GM18498 (cell line): ENCODE data around the gene TSPAN5.
"Not testable (repeated sequence)": the region's sequence is repeated elsewhere in the genome, so short reads cannot be mapped to it uniquely, and the experiment has no call there.

Source experiments
- ATAC-seq: cut with Tn5 transposase; IDR thresholded peaks from one replicate; pipeline ENCODE4 v1.9.1; 2021; ENCODE audit warnings: mild to moderate bottlenecking, moderate library complexity; ENCODE audit not compliant: unreplicated experiment

The TSPAN5 gene

DNA sequence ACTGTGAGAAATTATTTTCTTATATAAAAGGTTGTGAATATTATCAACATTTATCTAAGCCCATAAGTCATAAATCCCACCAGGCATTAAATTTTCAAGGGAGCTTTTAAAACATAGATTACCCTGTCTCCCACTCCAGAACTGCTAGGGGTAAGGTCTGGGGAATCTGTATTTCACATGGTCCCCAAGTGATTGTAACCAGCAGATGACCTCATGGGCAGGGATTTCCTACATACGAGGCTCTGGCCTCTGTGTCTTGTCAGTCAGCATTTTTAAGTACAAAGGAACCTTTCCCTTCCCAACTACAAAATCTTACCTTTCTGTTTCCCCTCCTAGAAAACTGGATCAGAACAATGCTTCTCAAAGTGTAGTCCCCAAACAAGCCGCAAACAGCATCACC, 188.6 kb downstream of the TSPAN5 start:
- ATAC-seq, result no peak

DNA sequence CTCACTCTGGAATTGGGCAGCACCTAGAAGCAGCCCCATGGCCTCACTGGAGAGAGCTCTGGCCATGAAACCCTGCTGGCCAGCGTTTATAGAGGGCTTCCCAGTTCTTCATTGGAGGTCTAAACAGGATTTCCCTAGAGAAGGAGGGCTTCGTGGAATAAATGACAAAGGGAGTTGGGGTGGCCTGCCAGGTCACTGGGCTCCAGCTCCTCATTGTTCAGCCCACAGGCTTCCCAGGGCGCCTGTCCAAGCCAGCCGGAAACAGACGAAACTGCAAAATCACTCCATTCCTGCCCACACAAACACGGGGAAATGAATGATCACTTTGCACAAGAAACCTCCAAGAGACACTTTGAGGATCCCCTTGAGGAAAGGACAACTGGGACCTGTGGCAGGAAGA, 189.7 kb downstream of the TSPAN5 start:
- no peak for ATAC-seq

DNA sequence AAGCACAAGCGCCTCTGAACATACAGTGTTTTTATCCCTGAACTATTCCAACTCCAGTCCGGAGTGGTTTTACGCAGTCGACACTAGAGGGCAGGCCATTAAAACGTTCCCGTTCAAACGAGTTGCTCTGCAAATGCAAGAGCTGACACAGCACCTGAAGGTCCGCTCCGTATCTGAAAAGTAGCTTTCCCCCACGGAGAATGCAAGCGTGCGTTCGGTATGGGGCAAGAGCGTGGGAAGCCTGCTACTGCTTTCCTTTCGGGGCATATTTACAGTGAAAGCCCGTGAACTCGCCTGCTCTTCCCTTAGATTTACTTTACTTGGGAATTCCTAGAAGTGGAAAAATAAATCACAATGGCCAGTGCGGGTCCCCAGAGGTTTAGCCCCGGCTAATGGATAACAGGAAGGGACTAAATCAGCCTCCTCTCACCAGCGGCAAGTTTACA, 190.8 kb downstream of the TSPAN5 start:
- ATAC-seq, result peak; percentile 95

DNA sequence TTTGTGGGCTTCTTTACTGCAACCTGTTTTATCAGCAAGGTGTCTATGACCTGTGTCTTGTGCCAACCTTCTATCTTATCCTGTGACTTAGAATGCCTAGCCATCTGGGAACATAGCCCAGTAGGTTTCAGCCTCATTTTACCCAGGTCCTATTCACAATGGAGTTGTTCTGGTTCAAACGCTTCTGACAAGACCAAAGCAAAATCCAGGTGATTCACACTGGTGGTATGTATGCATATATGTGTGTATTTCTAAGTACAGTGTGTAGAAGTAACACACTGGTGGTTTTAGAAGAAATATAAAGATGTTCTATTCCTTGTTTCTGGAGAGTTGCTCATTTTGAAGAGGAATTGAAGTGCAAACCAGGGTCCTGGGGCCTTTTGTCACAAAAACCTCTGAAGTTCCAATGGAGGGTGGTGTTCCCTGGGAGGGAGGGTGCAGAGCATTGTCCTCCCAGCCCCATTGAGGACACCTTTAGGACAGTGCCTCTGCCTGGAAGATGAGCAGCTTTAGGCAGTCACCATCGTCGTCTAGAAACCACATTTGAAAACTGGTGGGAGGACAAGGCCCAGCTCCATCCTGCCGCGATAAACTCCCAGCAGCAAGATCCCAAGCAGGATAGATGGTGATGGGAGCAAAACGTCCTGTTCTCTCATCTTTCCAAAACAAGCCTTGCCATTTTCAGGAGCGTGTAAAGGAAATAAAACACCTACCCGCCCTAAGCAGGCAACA, 191.4 kb downstream of the TSPAN5 start:
- peak; percentile 15 for ATAC-seq

- ATAC-seq, result no peak
These were observed 195.9 kb downstream of the TSPAN5 start for GRCh38 chr4:98462487-98462886.

DNA sequence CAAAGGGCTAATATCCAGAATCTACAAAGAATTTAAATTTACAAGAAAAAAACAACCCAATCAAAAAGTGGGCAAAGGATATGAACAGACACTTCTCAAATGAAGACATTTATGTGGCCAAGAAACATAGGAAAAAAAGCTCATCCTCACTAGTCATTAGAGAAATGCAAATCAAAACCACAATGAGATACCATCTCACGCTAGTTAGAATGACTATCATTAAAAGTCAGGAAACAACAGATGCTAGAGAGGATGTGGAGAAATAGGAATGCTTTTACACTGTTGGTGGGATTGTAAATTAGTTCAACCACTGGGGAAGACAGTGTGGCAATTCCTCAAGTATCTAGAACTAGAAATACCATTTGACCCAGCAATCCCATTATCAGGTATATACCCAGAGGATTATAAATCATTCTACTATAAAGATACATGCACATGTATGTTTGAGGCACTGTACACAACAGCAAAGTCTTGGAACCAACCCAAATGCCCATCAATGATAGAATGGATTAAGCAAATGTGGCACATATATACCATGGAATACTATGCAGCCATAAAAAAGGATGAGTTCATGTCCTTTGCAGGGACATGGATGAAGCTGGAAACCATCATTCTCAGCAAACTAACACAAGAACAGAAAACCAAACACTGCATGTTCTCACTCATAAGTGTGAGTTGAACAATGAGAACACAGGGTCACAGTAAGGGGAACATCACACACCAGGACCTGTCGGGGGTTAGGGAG, 197.1 kb downstream of the TSPAN5 start:
- ATAC-seq, result not testable (repeated sequence)

GRCh38 chr4:98457422-98457821, 201.0 kb downstream of the TSPAN5 start:
- not testable (repeated sequence) for ATAC-seq

GRCh38 chr4:98452091-98452490, 206.3 kb downstream of the TSPAN5 start:
- ATAC-seq, result no peak

DNA sequence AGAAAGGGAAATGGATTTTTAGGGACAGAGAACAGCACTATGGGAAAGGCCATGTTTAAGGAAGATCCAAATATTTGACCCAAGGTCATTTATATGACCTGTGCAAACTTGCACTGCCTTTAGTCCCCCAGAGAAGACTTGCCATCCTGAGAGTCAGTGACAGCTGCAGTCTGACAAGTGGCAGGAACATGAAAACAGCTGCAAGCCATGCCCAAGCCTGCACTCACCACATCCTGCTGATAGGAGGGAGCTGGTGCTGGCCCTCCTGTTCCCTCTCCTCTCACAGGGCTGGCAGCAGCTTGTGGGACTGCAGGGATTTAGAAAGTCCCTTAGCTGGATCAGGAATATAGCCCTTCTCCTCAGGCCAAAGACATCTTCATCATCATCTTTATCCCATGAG, 209.5 kb downstream of the TSPAN5 start:
- peak; percentile 39 for ATAC-seq

GRCh38 chr4:98447648-98448047, 210.8 kb downstream of the TSPAN5 start:
- no peak for ATAC-seq

DNA sequence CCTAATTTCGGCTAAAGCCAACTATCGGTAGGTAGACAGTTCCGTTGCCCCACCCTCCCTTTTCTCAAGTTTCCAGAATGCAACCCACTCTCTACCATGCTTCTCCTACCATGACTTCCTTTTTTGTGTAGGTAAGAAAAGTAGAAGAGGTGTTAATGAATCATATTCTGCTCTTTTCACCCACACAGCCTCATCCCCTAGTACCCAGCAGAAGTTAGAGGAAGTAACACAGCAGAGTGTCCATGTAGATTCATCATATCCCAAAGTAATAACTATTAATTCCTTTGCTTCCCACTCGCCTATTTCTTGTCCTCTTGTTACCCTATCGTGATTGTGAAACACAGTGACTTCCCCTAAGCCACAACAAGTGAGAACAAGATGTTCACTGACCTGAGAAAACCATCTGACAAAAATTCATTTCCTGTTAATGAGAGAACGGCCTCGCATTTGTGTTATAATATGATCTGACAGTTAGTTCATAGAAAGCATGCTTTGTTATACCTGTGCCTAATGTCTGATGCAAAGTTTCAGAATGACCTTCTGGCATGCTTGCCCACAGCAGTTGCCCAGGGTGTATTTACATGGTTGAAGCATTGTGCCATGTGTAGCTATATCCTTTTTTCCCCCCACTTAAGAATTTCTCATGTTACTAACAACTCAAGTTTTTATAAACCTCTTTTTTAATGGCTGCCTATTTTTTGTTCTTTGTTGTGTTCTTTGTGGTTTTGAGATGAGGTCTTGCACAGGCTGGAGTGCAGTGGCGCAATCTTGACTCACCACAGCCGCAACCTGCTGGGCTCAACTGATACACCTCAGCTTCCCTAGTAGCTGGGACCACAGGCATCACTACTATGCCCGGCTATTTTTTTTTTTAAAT, 211.7 kb downstream of the TSPAN5 start:
- peak; percentile 78 for ATAC-seq

GRCh38 chr4:98444371-98444770, 214.0 kb downstream of the TSPAN5 start:
- no peak for ATAC-seq

GRCh38 chr4:98434816-98435215, 223.6 kb downstream of the TSPAN5 start:
- no peak for ATAC-seq

DNA sequence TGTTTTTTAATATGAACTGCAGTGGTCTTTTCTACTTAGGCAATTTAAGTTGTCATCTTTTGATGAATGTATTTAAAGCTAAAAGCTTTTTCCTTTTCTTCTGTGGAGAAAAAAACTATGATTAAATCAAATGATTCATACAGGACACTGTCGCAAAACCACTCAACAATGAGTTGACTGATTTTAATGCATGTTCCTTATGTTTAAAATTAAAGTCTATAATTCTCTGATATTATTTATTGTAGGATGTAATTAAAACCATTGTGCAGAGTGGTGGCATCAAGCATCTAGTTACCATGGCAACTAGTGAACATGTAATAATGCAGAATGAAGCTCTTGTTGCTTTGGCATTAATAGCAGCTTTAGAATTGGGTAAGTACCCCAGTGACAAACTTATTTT, 224.7 kb downstream of the TSPAN5 start:
- no peak for ATAC-seq

DNA sequence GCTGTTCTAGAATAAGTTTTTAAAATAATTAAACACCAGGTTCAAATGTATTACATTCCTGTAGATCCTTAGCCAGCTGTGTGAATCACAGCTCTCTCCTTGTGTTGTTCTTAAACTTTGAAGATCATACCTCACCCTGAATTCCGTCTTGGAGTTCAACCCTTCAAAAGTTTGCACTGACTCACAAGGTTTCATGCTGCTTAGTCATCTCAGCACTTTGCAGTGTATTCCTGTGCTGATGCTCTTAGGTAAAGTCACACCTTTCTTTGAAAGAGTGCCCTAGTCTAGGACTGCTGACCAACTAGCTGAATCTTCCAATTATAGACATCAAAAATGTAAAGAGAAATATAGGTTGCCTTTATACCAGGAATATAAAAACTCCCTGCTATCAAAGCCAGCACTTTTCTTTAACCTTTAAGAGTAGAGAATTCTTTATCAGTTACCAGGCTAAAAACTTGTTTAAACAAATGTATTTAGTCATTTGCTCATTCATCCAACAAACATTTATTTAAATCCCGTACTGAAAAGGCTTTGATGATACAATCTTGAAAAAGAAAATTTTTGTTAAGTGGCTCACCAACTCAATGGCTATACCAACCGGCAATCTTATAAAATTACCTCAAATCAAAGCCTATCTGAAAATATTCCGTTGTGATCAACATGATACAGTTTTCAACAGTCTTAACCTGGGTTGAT, 227.6 kb downstream of the TSPAN5 start:
- no peak for ATAC-seq

DNA sequence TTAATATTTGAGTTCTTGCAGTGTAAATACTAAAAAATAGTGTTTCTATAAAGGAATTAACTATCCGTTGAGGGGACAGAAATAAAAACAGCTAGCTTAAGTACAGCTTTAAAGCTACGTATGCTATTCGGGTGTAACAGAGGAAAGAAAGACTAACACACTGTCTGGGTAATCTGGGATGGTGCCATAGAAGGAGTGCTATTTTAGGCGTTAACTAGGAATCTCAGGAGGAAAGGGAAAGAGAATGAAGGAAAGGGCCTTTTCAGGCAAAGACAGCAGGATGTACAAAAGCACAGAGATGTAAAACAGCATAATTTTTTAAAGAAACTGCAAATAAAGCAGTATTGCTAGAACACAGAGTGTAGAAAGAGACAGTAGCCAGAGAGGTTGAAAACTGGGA, 235.4 kb downstream of the TSPAN5 start:
- no peak for ATAC-seq

DNA sequence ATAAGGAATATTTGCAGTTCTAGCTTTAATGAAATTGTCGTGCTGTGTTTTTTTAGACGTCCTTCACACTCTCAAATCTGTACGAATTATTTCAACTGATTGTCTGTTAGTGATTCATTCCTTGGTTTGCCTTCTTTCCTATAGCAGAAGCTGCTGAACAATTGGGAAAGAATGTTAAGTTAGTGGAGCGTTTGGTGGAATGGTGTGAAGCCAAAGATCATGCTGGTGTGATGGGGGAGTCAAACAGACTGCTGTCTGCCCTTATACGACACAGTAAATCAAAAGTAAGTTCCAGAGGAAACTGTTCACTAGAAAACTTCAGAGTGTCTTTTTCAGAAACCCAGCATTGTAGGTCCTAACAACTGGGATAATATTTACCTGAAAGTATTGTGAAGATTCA, 237.3 kb downstream of the TSPAN5 start:
- no peak for ATAC-seq
